RWPE1 (cell line): ENCODE data around the gene RYR3.

Experiments used
- CTCF ChIA-PET: fragments of 350-600 bp; sonication (Branson Sonifier 250); formaldehyde crosslinking; extraction: SDS; loops from one replicate; lab custom pipeline; 2021; lab: Yijun Ruan, JAX
- POLR2A ChIA-PET: fragments of 400-600 bp; formaldehyde crosslinking; extraction: SDS; loops from one replicate; lab custom pipeline; 2020; ENCODE audit warnings: antibody characterized with exemption; ENCODE audit not compliant: low non-redundant PET; lab: Yijun Ruan, JAX
- DNase-seq: peaks from one replicate; pipeline ENCODE4 v3.0.0; 2012; ENCODE audit warnings: low spot score
- H3K27ac ChIP-seq: fragments of 450-650 bp; 2 replicates; pipeline ENCODE4 v1.5.1; 2017
- CTCF ChIP-seq: fragments of 450-650 bp; conservative IDR thresholded peaks from 2 replicates; pipeline ENCODE4 v1.5.1; 2017; ENCODE audit warnings: low read depth, mild to moderate bottlenecking

RYR3 gene

GRCh38 chr15:33912326-33912725, 601.6 kb downstream of the RYR3 start:
- no peak for DNase-seq
- H3K27ac ChIP-seq, result no peak overlapping the region
- ChIA-PET POLR2A (no interaction called here), CTCF (no interaction called here)
- TF ChIP-seq CTCF, result no peak

DNA sequence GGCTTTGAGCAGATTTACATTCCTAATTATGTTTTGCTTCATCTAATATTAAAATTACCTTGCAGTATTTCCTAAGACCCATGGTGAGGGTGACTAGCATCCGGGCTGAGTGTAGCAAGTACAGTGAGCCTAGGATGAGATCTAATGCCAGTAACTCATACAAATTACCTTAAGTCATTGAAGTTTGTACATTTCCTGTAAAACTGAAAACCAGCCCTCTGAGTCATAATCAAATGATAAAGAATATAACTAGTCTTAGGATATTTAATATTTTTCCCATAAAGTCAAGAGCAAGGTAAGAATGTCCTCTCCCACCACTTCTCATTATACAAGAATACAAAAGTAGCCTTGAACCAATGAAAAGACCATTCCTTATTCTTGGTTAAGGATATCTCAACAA, 602.7 kb downstream of the RYR3 start:
- POLR2A ChIA-PET, result no interaction called here
- H3K27ac ChIP-seq, result no peak overlapping the region
- TF ChIP-seq CTCF, result no peak
- DNase-seq, result no peak
- CTCF ChIA-PET, result no interaction called here
